CD14-positive monocyte (primary cell): Measurements from ENCODE around the gene DHCR7. TPM values are rescaled to one million over a fixed set of nuclear protein-coding genes. Genes with fewer than 3 reads are reported as not detected.

Experiments used
- DNase-seq, 3 donors: peaks; one replicate each; pipeline ENCODE4 v3.0.0-alpha.2; 2011 to 2022
- H2AFZ ChIP-seq: 2 replicates; pipeline ENCODE4 v1.6.0; 2012; ENCODE audit warnings: mild to moderate bottlenecking, low read depth, low read length, inconsistent platforms; ENCODE audit not compliant: insufficient read depth, poor library complexity, severe bottlenecking
- H3K27ac ChIP-seq, 2 donors: 1 replicate in 1 of 2; 2 replicates in 1 of 2; pipeline ENCODE4 v1.5.1; 2012 to 2013; ENCODE audit warnings: low read length in 2 of 2, control low read depth in 1 of 2, inconsistent platforms in 1 of 2, low read depth in 1 of 2, mild to moderate bottlenecking in 1 of 2
- H3K27me3 ChIP-seq, 2 donors: one replicate each; pipeline versions ENCODE4 v1.6.0 to v1.6.1; 2011 to 2013; ENCODE audit warnings: low read length in 2 of 2; ENCODE audit not compliant: control insufficient read depth in 2 of 2, insufficient read depth in 2 of 2
- H3K36me3 ChIP-seq, 2 donors: replicated peaks in 1 of 2; 1 replicate in 1 of 2; 2 replicates in 1 of 2; pipeline versions ENCODE4 v1.5.1 to v1.6.1; 2012 to 2013; ENCODE audit warnings: low read length in 2 of 2, control low read depth in 1 of 2, inconsistent platforms in 1 of 2, mild to moderate bottlenecking in 1 of 2; ENCODE audit not compliant: insufficient read depth in 2 of 2, control insufficient read depth in 1 of 2
- H3K4me1 ChIP-seq, 2 donors: 1 replicate in 1 of 2; 2 replicates in 1 of 2; pipeline versions ENCODE4 v1.5.1 to v1.6.1; 2012 to 2013; ENCODE audit warnings: low read length in 2 of 2, control low read depth in 1 of 2, inconsistent platforms in 1 of 2, mild to moderate bottlenecking in 1 of 2, moderate library complexity in 1 of 2; ENCODE audit not compliant: insufficient read depth in 2 of 2, control insufficient read depth in 1 of 2
- H3K4me2 ChIP-seq: replicated peaks from 2 replicates; pipeline ENCODE3; 2012; ENCODE audit warnings: low read length, moderate library complexity, mild to moderate bottlenecking; ENCODE audit not compliant: poor library complexity, severe bottlenecking; ENCODE audit errors: extremely low read depth
- H3K4me3 ChIP-seq, 3 experiments: fragments of 200-600 bp in 1 of 3; sonication (generic) in 1 of 3; replicated peaks in 1 of 3; 1 replicate in 2 of 3; 2 replicates in 1 of 3; pipeline ENCODE4 v1.5.1; 2011 to 2013; ENCODE audit warnings: low read length in 3 of 3, mild to moderate bottlenecking in 3 of 3, control low read depth in 2 of 3, low read depth in 2 of 3, inconsistent platforms in 1 of 3, moderate library complexity in 1 of 3
- H3K79me2 ChIP-seq: 2 replicates; pipeline ENCODE4 v1.6.0; 2012; ENCODE audit warnings: mild to moderate bottlenecking, control low read depth, inconsistent platforms, low read length, moderate library complexity; ENCODE audit not compliant: insufficient read depth
- H3K9ac ChIP-seq: 2 replicates; pipeline ENCODE4 v1.6.0; 2017; ENCODE audit warnings: low read length, mild to moderate bottlenecking; ENCODE audit not compliant: insufficient read depth, poor library complexity, severe bottlenecking
- H3K9me3 ChIP-seq, 2 donors: replicated peaks in 1 of 2; 1 replicate in 1 of 2; 2 replicates in 1 of 2; pipeline versions ENCODE4 v1.5.1 to v1.6.1; 2012 to 2013; ENCODE audit warnings: low read length in 2 of 2, control low read depth in 1 of 2; ENCODE audit not compliant: control insufficient read depth in 1 of 2, insufficient read depth in 1 of 2
- H4K20me1 ChIP-seq: 2 replicates; pipeline ENCODE4 v1.6.0; 2012; ENCODE audit warnings: mild to moderate bottlenecking, low read length, control low read depth, moderate library complexity; ENCODE audit not compliant: insufficient read depth
- H3K27ac Mint-ChIP-seq, 7 donors: one replicate each; pipeline ENCODE4 v1.8.0; 2020; ENCODE audit warnings: mild to moderate bottlenecking in 7 of 7, mixed read lengths in 7 of 7, moderate library complexity in 6 of 7, inconsistent platforms in 2 of 7
- H3K27me3 Mint-ChIP-seq, 3 donors: one replicate each; pipeline ENCODE4 v1.8.0; 2021 to 2022; ENCODE audit warnings: low read depth in 3 of 3, mild to moderate bottlenecking in 3 of 3, mixed read lengths in 3 of 3, moderate library complexity in 3 of 3, inconsistent platforms in 1 of 3
- H3K36me3 Mint-ChIP-seq, 2 donors: one replicate each; pipeline ENCODE4 v1.8.0; 2020; ENCODE audit warnings: mixed read lengths in 2 of 2, inconsistent platforms in 1 of 2, mild to moderate bottlenecking in 1 of 2
- H3K4me1 Mint-ChIP-seq: one replicate; pipeline ENCODE4 v1.8.0; 2020; ENCODE audit warnings: mild to moderate bottlenecking, mixed read lengths
- H3K4me3 Mint-ChIP-seq, 2 donors: one replicate each; pipeline ENCODE4 v1.8.0; 2020; ENCODE audit warnings: mild to moderate bottlenecking in 2 of 2, mixed read lengths in 2 of 2, moderate library complexity in 1 of 2
- H3K9me3 Mint-ChIP-seq, 7 donors: one replicate each; pipeline ENCODE4 v1.8.0; 2020 to 2022; ENCODE audit warnings: mixed read lengths in 7 of 7, mild to moderate bottlenecking in 6 of 7, moderate library complexity in 6 of 7, inconsistent platforms in 2 of 7
- WGBS: methylation state at CpG from one replicate; pipeline ENCODE4 v1.1.5; 2013; ENCODE audit warnings: missing lambda C conversion rate; ENCODE audit not compliant: insufficient coverage; 5-methylcytosine and 5-hydroxymethylcytosine counted together
- intact Hi-C, 2 donors: fragments of 100-400 bp; cut with micrococcal nuclease; formaldehyde crosslinking; loops; one replicate each; pipeline versions ENCODE4 v1.15.0 to v1.15.1; 2023
- polyA plus RNA-seq, 3 donors: library from polyadenylated mRNA; depleted of rRNA in 1 of 3; unstranded in 2 of 3; stranded (reverse) in 1 of 3; fragments of 300-500 nt in 2 of 3; fragments of >200 nt in 1 of 3; fragmentation: Illumina TruSeq in 2 of 3; gene quantifications; 1 replicate in 2 of 3; 2 replicates in 1 of 3; pipeline ENCODE4 v1.2.3, GENCODE V29; 2012 to 2021
- TF ChIP-seq, protein P1 (sequence below): fragments of 200-600 bp; IDR thresholded peaks from one replicate; pipeline ENCODE4 v1.8.0; 2022; ENCODE audit warnings: antibody characterized with exemption, mild to moderate bottlenecking

DHCR7 gene
- polyA plus RNA-seq, 3 donors: 2.2 to 3.9 (median 2.2) TPM

GRCh38 chr11:71391796-71392195 lies 56.4 kb downstream of the DHCR7 start:
- TF ChIP-seq, protein P1, sequence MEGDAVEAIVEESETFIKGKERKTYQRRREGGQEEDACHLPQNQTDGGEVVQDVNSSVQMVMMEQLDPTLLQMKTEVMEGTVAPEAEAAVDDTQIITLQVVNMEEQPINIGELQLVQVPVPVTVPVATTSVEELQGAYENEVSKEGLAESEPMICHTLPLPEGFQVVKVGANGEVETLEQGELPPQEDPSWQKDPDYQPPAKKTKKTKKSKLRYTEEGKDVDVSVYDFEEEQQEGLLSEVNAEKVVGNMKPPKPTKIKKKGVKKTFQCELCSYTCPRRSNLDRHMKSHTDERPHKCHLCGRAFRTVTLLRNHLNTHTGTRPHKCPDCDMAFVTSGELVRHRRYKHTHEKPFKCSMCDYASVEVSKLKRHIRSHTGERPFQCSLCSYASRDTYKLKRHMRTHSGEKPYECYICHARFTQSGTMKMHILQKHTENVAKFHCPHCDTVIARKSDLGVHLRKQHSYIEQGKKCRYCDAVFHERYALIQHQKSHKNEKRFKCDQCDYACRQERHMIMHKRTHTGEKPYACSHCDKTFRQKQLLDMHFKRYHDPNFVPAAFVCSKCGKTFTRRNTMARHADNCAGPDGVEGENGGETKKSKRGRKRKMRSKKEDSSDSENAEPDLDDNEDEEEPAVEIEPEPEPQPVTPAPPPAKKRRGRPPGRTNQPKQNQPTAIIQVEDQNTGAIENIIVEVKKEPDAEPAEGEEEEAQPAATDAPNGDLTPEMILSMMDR: no peak
- Histone ChIP-seq H2AFZ (no peak overlapping the region), H4K20me1 (no peaks in the 10 kb centered on the region), H3K9ac (no peak overlapping the region), H3K4me1 (no peaks in the 10 kb centered on the region), H3K27me3 (no peaks in the 10 kb centered on the region), H3K27ac (no peak overlapping the region), H3K4me3 (no peak overlapping the region), H3K4me2 (no peak overlapping the region), H3K79me2 (no peaks in the 10 kb centered on the region), H3K9me3 (peaks cover 0 to 10% of the 10 kb centered on the region in 2 donors), H3K36me3 (no peaks in the 10 kb centered on the region)
- peaks cover 5 to 15% (median 9%) of the 10 kb centered on the region in 3 donors for H3K27me3 Mint-ChIP-seq
- H3K4me1 Mint-ChIP-seq: no peaks in the 10 kb centered on the region
- no peaks in the 10 kb centered on the region for H3K36me3 Mint-ChIP-seq
- H3K27ac Mint-ChIP-seq: no peak overlapping the region
- intact Hi-C loops: no loop called here
- H3K4me3 Mint-ChIP-seq: no peak overlapping the region
- peaks cover 3 to 11% (median 7%) of the 10 kb centered on the region in 7 donors for H3K9me3 Mint-ChIP-seq
- WGBS: 85% methylated on average over 4 of the region's 8 CpGs
- DNase-seq: no peak

GRCh38 chr11:71391352-71391751 lies 56.8 kb downstream of the DHCR7 start:
- Mint-ChIP-seq H3K9me3 (peaks cover 3 to 11% (median 7%) of the 10 kb centered on the region in 7 donors), H3K36me3 (no peaks in the 10 kb centered on the region), H3K27me3 (peaks cover 5 to 15% (median 9%) of the 10 kb centered on the region in 3 donors), H3K27ac (no peak overlapping the region), H3K4me1 (no peaks in the 10 kb centered on the region), H3K4me3 (no peak overlapping the region)
- no peaks in the 10 kb centered on the region for H4K20me1 ChIP-seq
- H3K9me3 ChIP-seq: peaks cover 0 to 10% of the 10 kb centered on the region in 2 donors
- no peak overlapping the region for H3K27ac ChIP-seq
- TF ChIP-seq, protein P1: no peak
- no peak overlapping the region for H2AFZ ChIP-seq
- no peaks in the 10 kb centered on the region for H3K36me3 ChIP-seq
- intact Hi-C loops: no loop called here
- H3K27me3 ChIP-seq: no peaks in the 10 kb centered on the region
- H3K4me1 ChIP-seq: no peaks in the 10 kb centered on the region
- no peak overlapping the region for H3K4me2 ChIP-seq
- no peaks in the 10 kb centered on the region for H3K79me2 ChIP-seq
- no CpG with 5 or more reads among the region's 5 CpGs for WGBS
- no peak for DNase-seq
- no peak overlapping the region for H3K4me3 ChIP-seq
- H3K9ac ChIP-seq: no peak overlapping the region
